Skeletal muscle tissue (tissue), 4 donors: ENCODE data around the gene FMR1. TPM values are rescaled to one million over a fixed set of nuclear protein-coding genes. Genes with fewer than 3 reads are reported as not detected.

ENCODE experiments used
- H3K27ac ChIP-seq: one replicate; pipeline ENCODE4 v1.7.0; 2013; ENCODE audit warnings: mild to moderate bottlenecking, low read depth, low read length, inconsistent platforms
- H3K27me3 ChIP-seq, 3 donors: one replicate each; pipeline ENCODE4 v1.7.0; 2013; ENCODE audit warnings: low read length in 3 of 3; ENCODE audit not compliant: control insufficient read depth in 3 of 3, insufficient read depth in 3 of 3
- H3K36me3 ChIP-seq, 3 donors: one replicate each; pipeline ENCODE4 v1.7.0; 2013; ENCODE audit warnings: low read length in 3 of 3; ENCODE audit not compliant: control insufficient read depth in 3 of 3, insufficient read depth in 3 of 3
- H3K4me1 ChIP-seq, 3 donors: one replicate each; pipeline ENCODE4 v1.7.0; 2013; ENCODE audit warnings: low read length in 3 of 3, mild to moderate bottlenecking in 3 of 3; ENCODE audit not compliant: control insufficient read depth in 3 of 3, insufficient read depth in 3 of 3
- H3K4me3 ChIP-seq, 3 donors: one replicate each; pipeline ENCODE4 v1.7.0; 2013; ENCODE audit warnings: low read length in 3 of 3
- H3K9ac ChIP-seq, 3 donors: one replicate each; pipeline ENCODE4 v1.7.0; 2013; ENCODE audit warnings: low read length in 3 of 3, mild to moderate bottlenecking in 3 of 3, moderate library complexity in 2 of 3, low read depth in 1 of 3
- H3K9me3 ChIP-seq, 3 donors: one replicate each; pipeline ENCODE4 v1.7.0; 2013; ENCODE audit warnings: low read length in 3 of 3; ENCODE audit not compliant: control insufficient read depth in 3 of 3
- total RNA-seq: library from RNA; depleted of rRNA; stranded (reverse); fragments of >200 nt; gene quantifications from one replicate; pipeline ENCODE4 v1.2.3, GENCODE V29; 2014
- donor health status: Osteomylitis.

The FMR1 gene
- total RNA-seq: 33.9 TPM

DNA sequence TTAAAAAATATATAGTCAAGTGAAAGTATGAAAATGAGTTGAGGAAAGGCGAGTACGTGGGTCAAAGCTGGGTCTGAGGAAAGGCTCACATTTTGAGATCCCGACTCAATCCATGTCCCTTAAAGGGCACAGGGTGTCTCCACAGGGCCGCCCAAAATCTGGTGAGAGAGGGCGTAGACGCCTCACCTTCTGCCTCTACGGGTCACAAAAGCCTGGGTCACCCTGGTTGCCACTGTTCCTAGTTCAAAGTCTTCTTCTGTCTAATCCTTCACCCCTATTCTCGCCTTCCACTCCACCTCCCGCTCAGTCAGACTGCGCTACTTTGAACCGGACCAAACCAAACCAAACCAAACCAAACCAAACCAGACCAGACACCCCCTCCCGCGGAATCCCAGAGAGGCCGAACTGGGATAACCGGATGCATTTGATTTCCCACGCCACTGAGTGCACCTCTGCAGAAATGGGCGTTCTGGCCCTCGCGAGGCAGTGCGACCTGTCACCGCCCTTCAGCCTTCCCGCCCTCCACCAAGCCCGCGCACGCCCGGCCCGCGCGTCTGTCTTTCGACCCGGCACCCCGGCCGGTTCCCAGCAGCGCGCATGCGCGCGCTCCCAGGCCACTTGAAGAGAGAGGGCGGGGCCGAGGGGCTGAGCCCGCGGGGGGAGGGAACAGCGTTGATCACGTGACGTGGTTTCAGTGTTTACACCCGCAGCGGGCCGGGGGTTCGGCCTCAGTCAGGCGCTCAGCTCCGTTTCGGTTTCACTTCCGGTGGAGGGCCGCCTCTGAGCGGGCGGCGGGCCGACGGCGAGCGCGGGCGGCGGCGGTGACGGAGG lies at the start of gene FMR1:
TSS of gene FMR1 (plus strand) at position 728 of the 831 bp plus-strand sequence. CDS start 261 bp downstream, outside the sequence.
- H3K4me3 ChIP-seq: peak within 1 kb of the TSS; percentile 73 to 76 (median 75)
- H3K9ac ChIP-seq: peak within 1 kb of the TSS; percentile 70 to 87 (median 73)
- no peaks in the 10 kb centered on the region for H3K36me3 ChIP-seq
- H3K27ac ChIP-seq: peak within 1 kb of the TSS; percentile 83
- H3K4me1 ChIP-seq: peaks cover 0 to 5% (median 2%) of the 10 kb centered on the region in 3 donors
- H3K27me3 ChIP-seq: no peaks in the 10 kb centered on the region
- H3K9me3 ChIP-seq: no peaks in the 10 kb centered on the region

- Histone ChIP-seq H3K9me3 (no peaks in the 10 kb centered on the region), H3K9ac (no peak overlapping the region), H3K36me3 (no peaks in the 10 kb centered on the region), H3K27ac (no peak overlapping the region), H3K4me3 (no peak overlapping the region), H3K27me3 (no peaks in the 10 kb centered on the region), H3K4me1 (no peaks in the 10 kb centered on the region)
Measured at GRCh38 chrX:147875866-147876596, 35.7 kb upstream of the FMR1 start.

GRCh38 chrX:147876849-147877646 lies 34.7 kb upstream of the FMR1 start:
- Histone ChIP-seq H3K9ac (no peak overlapping the region), H3K4me3 (no peak overlapping the region)

DNA sequence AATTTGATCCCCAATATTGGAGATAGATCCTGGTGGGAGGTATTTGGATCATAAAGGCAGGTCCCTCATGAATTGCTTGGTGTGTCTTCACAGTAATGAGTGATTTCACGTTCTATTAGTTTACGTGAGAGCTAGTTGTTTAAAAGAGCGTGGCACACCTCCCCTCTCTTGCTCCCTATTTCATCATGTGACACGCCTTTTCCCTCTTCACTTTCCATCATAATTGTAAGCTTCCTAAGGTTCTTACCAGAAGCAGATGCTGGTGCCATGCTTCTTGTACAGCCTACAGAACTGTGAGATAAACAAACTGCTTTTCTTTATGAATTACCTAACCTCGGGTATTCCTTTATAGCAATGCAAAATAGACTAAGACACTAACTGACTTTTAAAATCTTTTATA lies 34.0 kb upstream of the FMR1 start:
- no peaks in the 10 kb centered on the region for H3K4me1 ChIP-seq
- H3K9me3 ChIP-seq: no peaks in the 10 kb centered on the region
- no peak overlapping the region for H3K9ac ChIP-seq
- H3K27ac ChIP-seq: no peak overlapping the region
- no peaks in the 10 kb centered on the region for H3K27me3 ChIP-seq
- H3K36me3 ChIP-seq: no peaks in the 10 kb centered on the region
- no peak overlapping the region for H3K4me3 ChIP-seq

More at GRCh38 chrX:147876849-147877646, 34.7 kb upstream of the FMR1 start:
- H3K27ac ChIP-seq: no peak overlapping the region
- H3K27me3 ChIP-seq: no peaks in the 10 kb centered on the region
- no peaks in the 10 kb centered on the region for H3K4me1 ChIP-seq
- H3K36me3 ChIP-seq: no peaks in the 10 kb centered on the region
- H3K9me3 ChIP-seq: no peaks in the 10 kb centered on the region

DNA sequence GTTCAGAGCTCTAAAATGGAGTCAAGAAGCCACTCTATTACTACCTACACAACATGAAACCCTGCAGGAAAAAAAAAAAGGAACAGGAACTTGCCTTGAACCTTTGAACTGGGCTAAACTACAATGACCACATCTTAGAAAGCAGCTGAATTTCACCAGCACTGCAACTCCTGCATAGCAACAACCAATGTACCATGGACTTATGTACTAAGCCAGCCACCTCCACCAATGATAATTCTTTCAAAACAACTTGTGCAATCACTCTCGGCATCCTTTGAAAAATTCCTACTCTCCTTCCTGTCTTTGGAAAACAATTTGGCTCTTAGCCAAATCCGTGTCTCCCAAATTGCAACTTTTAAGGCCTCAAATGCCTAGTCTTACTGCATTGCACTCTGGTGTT lies 26.8 kb upstream of the FMR1 start:
- no peaks in the 10 kb centered on the region for H3K4me1 ChIP-seq
- no peaks in the 10 kb centered on the region for H3K27me3 ChIP-seq
- no peaks in the 10 kb centered on the region for H3K9me3 ChIP-seq
- H3K36me3 ChIP-seq: no peaks in the 10 kb centered on the region
- H3K9ac ChIP-seq: no peak overlapping the region
- H3K27ac ChIP-seq: no peak overlapping the region
- no peak overlapping the region for H3K4me3 ChIP-seq

DNA sequence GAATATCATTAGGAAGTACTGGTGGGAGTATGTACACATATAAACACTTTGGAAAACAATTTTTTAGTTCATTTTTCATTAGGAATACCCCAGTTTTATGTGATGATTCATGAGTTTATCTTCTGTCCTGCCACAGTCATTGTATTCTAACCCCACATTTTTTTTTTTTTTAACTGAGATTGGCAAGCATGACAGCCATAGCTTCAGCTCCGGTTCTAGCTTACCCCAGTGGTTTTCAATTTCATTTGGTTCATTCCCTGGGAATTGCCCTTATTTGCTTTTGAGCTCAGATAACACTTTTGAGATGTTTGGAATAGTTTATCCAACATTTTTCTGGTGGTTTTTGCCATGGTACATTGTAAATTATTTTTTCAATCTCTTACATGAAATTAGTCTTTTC lies 21.0 kb upstream of the FMR1 start:
- H3K4me1 ChIP-seq: no peaks in the 10 kb centered on the region
- H3K27ac ChIP-seq: no peak overlapping the region
- no peaks in the 10 kb centered on the region for H3K9me3 ChIP-seq
- no peak overlapping the region for H3K9ac ChIP-seq
- H3K4me3 ChIP-seq: no peak overlapping the region
- H3K36me3 ChIP-seq: no peaks in the 10 kb centered on the region
- no peaks in the 10 kb centered on the region for H3K27me3 ChIP-seq

DNA sequence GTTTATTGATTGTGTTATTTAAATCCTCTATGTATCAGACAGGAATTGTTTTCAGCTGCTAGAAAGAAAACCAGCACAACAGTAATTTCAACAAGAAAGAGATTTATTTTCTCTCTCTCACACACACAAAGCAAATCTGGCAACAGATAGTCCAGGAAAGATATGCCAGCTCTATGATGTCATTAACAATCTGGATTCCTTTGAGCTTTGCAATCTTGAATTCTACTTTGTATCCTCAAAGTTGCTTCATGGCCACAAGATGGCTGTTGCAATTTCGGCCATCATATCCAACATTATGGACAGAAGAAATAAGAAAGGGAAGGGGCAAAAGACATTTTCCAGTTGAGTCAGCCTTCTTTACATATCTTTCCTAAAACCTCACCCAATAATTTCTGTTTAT lies 19.8 kb upstream of the FMR1 start:
- no peaks in the 10 kb centered on the region for H3K36me3 ChIP-seq
- no peak overlapping the region for H3K27ac ChIP-seq
- no peaks in the 10 kb centered on the region for H3K27me3 ChIP-seq
- no peak overlapping the region for H3K9ac ChIP-seq
- H3K4me3 ChIP-seq: no peak overlapping the region
- H3K9me3 ChIP-seq: no peaks in the 10 kb centered on the region
- no peaks in the 10 kb centered on the region for H3K4me1 ChIP-seq

DNA sequence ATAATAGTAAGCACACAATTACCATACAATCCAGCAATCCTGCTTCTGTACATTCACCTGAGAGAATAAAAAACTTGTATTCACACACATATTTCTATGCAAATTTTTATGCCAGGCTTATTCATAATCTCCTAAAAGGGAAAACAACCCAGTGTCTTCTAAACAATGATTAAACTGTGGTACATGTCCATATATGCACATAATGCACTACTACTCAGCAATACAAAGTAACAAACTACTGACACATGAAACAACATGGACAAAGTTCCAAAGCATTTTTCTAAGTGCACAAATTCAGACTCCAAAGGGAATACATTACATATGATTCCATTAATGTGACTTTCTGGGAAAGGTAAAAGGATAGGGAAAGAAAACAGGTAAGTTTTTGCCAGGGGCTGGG lies 18.0 kb upstream of the FMR1 start:
- H3K36me3 ChIP-seq: no peaks in the 10 kb centered on the region
- no peak overlapping the region for H3K9ac ChIP-seq
- no peak overlapping the region for H3K4me3 ChIP-seq
- H3K9me3 ChIP-seq: no peaks in the 10 kb centered on the region
- no peaks in the 10 kb centered on the region for H3K4me1 ChIP-seq
- no peaks in the 10 kb centered on the region for H3K27me3 ChIP-seq
- no peak overlapping the region for H3K27ac ChIP-seq

GRCh38 chrX:147894366-147894963 lies 17.3 kb upstream of the FMR1 start:
- no peaks in the 10 kb centered on the region for H3K4me1 ChIP-seq
- no peak overlapping the region for H3K4me3 ChIP-seq

More at GRCh38 chrX:147894366-147894963, 17.3 kb upstream of the FMR1 start:
- no peaks in the 10 kb centered on the region for H3K36me3 ChIP-seq
- H3K9ac ChIP-seq: no peak overlapping the region
- H3K9me3 ChIP-seq: no peaks in the 10 kb centered on the region
- H3K27ac ChIP-seq: no peak overlapping the region
- no peaks in the 10 kb centered on the region for H3K27me3 ChIP-seq
